HFFc6 (cell line): Measurements from ENCODE around the gene CYP4B1. TPM values are rescaled to one million over a fixed set of nuclear protein-coding genes. Genes with fewer than 3 reads are reported as not detected.

Source experiments
- DNase-seq: peaks from one replicate; pipeline ENCODE4 v3.0.0-alpha.2; 2018
- H3K27ac Mint-ChIP-seq: 2 replicates; pipeline ENCODE4 v1.8.0; 2020; ENCODE audit warnings: mild to moderate bottlenecking, mixed read lengths
- H3K27me3 Mint-ChIP-seq: 2 replicates; pipeline ENCODE4 v1.8.0; 2021; ENCODE audit warnings: mild to moderate bottlenecking, moderate library complexity, mixed read lengths; ENCODE audit not compliant: insufficient read depth
- H3K36me3 Mint-ChIP-seq: 2 replicates; pipeline ENCODE4 v1.8.0; 2021; ENCODE audit warnings: low read depth, mixed read lengths
- H3K4me1 Mint-ChIP-seq: 2 replicates; pipeline ENCODE4 v1.8.0; 2020; ENCODE audit warnings: low read depth, mixed read lengths
- H3K4me3 Mint-ChIP-seq: 2 replicates; pipeline ENCODE4 v1.8.0; 2020; ENCODE audit warnings: mild to moderate bottlenecking, moderate library complexity, mixed read lengths
- H3K9me3 Mint-ChIP-seq: 2 replicates; pipeline ENCODE4 v1.8.0; 2020; ENCODE audit warnings: mild to moderate bottlenecking, mixed read lengths
- total RNA-seq, 6 experiments: library from RNA; stranded (reverse); fragmentation: NEBNext Ultra II Directional; extraction: Animal tissue kit (Norgen Biotek cat#: 25700); gene quantifications; 2 replicates in 1 of 6; 3 replicates in 5 of 6; pipeline ENCODE4 v1.2.3, GENCODE V29; 2021
- TF ChIP-seq, protein P1 (sequence below): fragments of 200-600 bp; sonication (generic); IDR thresholded peaks from 2 replicates; pipeline ENCODE4 v1.5.0; 2021; ENCODE audit warnings: antibody characterized with exemption, mild to moderate bottlenecking

The CYP4B1 gene
- total RNA-seq, 6 experiments from 2014 or later = not detected

GRCh38 chr1:46797696-46798470 is 963 bp upstream of the CYP4B1 start:
- Mint-ChIP-seq H3K27ac (no peak overlapping the region), H3K4me1 (no peaks in the 10 kb centered on the region), H3K9me3 (peaks cover 51% of the 10 kb centered on the region), H3K4me3 (no peak overlapping the region), H3K36me3 (0 out of 2 replicates have a peak, but pooled peaks cover 3% of the 10 kb centered on the region), H3K27me3 (no peaks in the 10 kb centered on the region)
- DNase-seq = no peak
- TF ChIP-seq, protein P1, sequence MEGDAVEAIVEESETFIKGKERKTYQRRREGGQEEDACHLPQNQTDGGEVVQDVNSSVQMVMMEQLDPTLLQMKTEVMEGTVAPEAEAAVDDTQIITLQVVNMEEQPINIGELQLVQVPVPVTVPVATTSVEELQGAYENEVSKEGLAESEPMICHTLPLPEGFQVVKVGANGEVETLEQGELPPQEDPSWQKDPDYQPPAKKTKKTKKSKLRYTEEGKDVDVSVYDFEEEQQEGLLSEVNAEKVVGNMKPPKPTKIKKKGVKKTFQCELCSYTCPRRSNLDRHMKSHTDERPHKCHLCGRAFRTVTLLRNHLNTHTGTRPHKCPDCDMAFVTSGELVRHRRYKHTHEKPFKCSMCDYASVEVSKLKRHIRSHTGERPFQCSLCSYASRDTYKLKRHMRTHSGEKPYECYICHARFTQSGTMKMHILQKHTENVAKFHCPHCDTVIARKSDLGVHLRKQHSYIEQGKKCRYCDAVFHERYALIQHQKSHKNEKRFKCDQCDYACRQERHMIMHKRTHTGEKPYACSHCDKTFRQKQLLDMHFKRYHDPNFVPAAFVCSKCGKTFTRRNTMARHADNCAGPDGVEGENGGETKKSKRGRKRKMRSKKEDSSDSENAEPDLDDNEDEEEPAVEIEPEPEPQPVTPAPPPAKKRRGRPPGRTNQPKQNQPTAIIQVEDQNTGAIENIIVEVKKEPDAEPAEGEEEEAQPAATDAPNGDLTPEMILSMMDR = no peak

DNA sequence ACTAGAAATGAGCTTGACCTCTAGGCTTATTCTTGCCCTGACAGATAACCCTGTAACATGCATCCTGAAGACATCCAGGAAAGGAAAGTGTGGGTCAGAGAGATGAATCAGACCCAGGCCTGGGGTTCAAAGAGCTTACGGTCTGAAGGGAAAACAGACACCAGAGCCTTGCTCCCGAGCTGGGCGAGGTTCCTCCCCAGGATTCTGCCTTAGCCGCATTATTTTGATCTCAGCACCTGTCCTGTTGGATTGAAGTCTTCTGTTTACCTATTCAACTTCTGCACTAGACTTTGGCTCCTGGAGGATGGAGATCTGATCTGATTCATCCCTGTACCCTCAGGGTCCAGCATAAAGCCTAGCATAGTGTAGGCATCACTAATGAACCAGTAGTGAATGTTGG is 1.9 kb downstream of the CYP4B1 start:
- no peak overlapping the region for H3K4me3 Mint-ChIP-seq
- DNase-seq = no peak
- peaks cover 51% of the 10 kb centered on the region for H3K9me3 Mint-ChIP-seq
- TF ChIP-seq, protein P1 = no peak
- H3K36me3 Mint-ChIP-seq = 0 out of 2 replicates have a peak, but pooled peaks cover 3% of the 10 kb centered on the region
- no peaks in the 10 kb centered on the region for H3K27me3 Mint-ChIP-seq
- H3K4me1 Mint-ChIP-seq = no peaks in the 10 kb centered on the region
- no peak overlapping the region for H3K27ac Mint-ChIP-seq

- Mint-ChIP-seq H3K4me1 (no peaks in the 10 kb centered on the region), H3K27me3 (no peaks in the 10 kb centered on the region), H3K4me3 (no peak overlapping the region), H3K9me3 (peaks cover 48% of the 10 kb centered on the region), H3K36me3 (0 out of 2 replicates have a peak, but pooled peaks cover 3% of the 10 kb centered on the region), H3K27ac (no peak overlapping the region)
- TF ChIP-seq, protein P1 = no peak
- no peak for DNase-seq
Observed at GRCh38 chr1:46801323-46802055, 2.6 kb downstream of the CYP4B1 start.

DNA sequence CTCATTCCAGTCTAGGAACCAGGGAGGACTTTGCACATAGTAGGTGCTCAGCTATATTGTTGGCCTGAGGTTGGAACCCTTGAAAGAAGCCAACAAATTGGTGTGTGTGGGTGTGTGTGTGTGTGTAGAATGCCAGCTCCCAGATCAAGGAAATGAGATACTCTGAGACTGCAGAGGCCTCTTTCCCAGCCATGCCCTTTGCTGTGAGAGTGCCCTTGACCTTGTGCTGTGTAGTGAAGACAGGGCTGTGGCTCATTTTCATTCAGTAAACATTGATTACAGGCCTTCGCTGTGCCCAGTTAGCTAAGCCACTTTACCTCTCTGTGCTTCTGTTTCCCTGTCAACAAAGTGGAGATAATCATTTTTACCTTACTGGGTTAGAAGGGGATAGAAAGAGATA is 3.2 kb downstream of the CYP4B1 start:
- Mint-ChIP-seq H3K36me3 (0 out of 2 replicates have a peak, but pooled peaks cover 3% of the 10 kb centered on the region), H3K9me3 (peaks cover 45% of the 10 kb centered on the region), H3K4me1 (no peaks in the 10 kb centered on the region), H3K4me3 (no peak overlapping the region), H3K27me3 (no peaks in the 10 kb centered on the region), H3K27ac (no peak overlapping the region)
- DNase-seq = no peak
- TF ChIP-seq, protein P1 = no peak

DNA sequence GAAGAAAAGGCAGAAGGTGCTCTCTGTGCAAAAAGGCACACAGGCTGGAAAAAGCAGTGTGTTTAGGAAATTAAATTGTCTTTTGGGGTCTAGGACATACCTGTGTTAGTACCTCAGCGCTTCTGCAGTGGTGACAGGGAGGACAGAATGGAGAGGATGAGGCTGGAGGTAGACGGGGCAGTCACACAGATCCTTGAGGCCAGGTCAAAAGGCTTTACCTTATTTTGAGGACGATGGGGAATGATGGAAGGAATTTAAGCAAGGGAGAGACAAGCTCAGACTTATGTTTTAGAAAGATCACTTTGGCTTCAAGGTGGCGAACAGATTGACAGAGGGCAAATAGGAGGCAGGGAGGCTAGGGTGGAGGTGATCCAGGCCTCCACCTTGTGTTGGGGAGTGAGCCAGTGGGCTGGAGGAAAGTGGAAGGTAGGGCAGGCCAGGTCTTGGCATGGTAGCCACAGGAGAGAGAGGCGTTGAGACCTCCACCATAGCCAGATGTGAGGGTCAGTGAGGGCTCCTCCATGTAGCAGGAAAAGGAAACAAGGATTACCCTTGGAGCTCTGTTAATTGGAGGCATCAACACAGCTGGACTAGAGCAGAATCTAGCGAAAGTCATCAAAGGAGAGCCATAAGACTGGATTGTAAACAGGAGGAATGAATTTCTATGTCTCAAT is 4.2 kb downstream of the CYP4B1 start:
- H3K4me3 Mint-ChIP-seq = no peak overlapping the region
- H3K36me3 Mint-ChIP-seq = 0 out of 2 replicates have a peak, but pooled peaks cover 7% of the 10 kb centered on the region
- TF ChIP-seq, protein P1 = no peak
- peaks cover 43% of the 10 kb centered on the region for H3K9me3 Mint-ChIP-seq
- DNase-seq = no peak
- H3K4me1 Mint-ChIP-seq = no peaks in the 10 kb centered on the region
- H3K27me3 Mint-ChIP-seq = peaks cover 4% of the 10 kb centered on the region; the same call in 1 of the 2 replicates
- no peak overlapping the region for H3K27ac Mint-ChIP-seq
